Esophagus squamous epithelium (tissue), 5 donors: ENCODE data around the gene NT5C3B. TPM values are rescaled to one million over a fixed set of nuclear protein-coding genes. Genes with fewer than 3 reads are reported as not detected.
A peak's percentile ranks its signal among the peaks of the same experiment; 100 is the strongest.

Experiments used
- DNase-seq: peaks from one replicate; lab custom pipeline; 2025; lab: John Stamatoyannopoulos, UW
- H3K27ac ChIP-seq, 4 donors: fragments of 200-600 bp; sonication (generic); one replicate each; pipeline ENCODE4 v1.5.1; 2016 to 2019; ENCODE audit warnings: mild to moderate bottlenecking in 1 of 4
- H3K27me3 ChIP-seq, 4 donors: fragments of 200-600 bp; sonication (generic); 1 replicate in 3 of 4; 2 replicates in 1 of 4; pipeline versions ENCODE4 v1.5.1 to v1.6.0; 2017 to 2021; ENCODE audit warnings: antibody characterized with exemption in 1 of 4
- H3K36me3 ChIP-seq, 3 donors: fragments of 200-600 bp; sonication (generic); one replicate each; pipeline ENCODE4 v1.5.1; 2016 to 2019
- H3K4me1 ChIP-seq, 3 donors: fragments of 200-600 bp; sonication (generic); one replicate each; pipeline ENCODE4 v1.5.1; 2017 to 2019
- H3K4me3 ChIP-seq, 4 donors: fragments of 200-600 bp; sonication (generic); 1 replicate in 3 of 4; 2 replicates in 1 of 4; pipeline ENCODE4 v1.5.1; 2016 to 2019; ENCODE audit warnings: mild to moderate bottlenecking in 2 of 4, moderate library complexity in 1 of 4
- H3K9me3 ChIP-seq, 3 donors: fragments of 200-600 bp; sonication (generic); one replicate each; pipeline ENCODE4 v1.5.1; 2016 to 2019
- POLR2A ChIP-seq, 4 donors: fragments of 450-650 bp; IDR thresholded peaks; one replicate each; pipeline ENCODE4 v1.6.1; 2017; ENCODE audit warnings: antibody characterized with exemption in 4 of 4, mild to moderate bottlenecking in 4 of 4, moderate library complexity in 3 of 4
- WGBS, 2 donors: methylation state at CpG; one replicate each; pipeline ENCODE4 v1.1.5; 2018; 5-methylcytosine and 5-hydroxymethylcytosine counted together
- intact Hi-C: fragments of 100-400 bp; cut with DNase I; formaldehyde crosslinking; loops from one replicate; pipeline ENCODE4 v1.15.0; 2022
- total RNA-seq, 4 donors: library from RNA; depleted of rRNA; stranded (reverse); fragments of >200 nt; gene quantifications; one replicate each; pipeline ENCODE4 v1.1.0, GENCODE V29; 2016
- TF ChIP-seq, protein P1 (sequence below), 6 experiments: fragments of 450-650 bp in 4 of 6; fragments of 200-600 bp in 2 of 6; sonication (generic) in 2 of 6; IDR thresholded peaks; one replicate each; pipeline ENCODE4 v1.5.1; 2016 to 2019; ENCODE audit warnings: antibody characterized with exemption in 6 of 6, mild to moderate bottlenecking in 4 of 6, moderate library complexity in 4 of 6
- donor health status: DM: yes; HTN: yes; CAD: no.

NT5C3B gene
- total RNA-seq, 4 donors from 2014 or later = 23.8 to 45.4 (median 30.5) TPM

DNA sequence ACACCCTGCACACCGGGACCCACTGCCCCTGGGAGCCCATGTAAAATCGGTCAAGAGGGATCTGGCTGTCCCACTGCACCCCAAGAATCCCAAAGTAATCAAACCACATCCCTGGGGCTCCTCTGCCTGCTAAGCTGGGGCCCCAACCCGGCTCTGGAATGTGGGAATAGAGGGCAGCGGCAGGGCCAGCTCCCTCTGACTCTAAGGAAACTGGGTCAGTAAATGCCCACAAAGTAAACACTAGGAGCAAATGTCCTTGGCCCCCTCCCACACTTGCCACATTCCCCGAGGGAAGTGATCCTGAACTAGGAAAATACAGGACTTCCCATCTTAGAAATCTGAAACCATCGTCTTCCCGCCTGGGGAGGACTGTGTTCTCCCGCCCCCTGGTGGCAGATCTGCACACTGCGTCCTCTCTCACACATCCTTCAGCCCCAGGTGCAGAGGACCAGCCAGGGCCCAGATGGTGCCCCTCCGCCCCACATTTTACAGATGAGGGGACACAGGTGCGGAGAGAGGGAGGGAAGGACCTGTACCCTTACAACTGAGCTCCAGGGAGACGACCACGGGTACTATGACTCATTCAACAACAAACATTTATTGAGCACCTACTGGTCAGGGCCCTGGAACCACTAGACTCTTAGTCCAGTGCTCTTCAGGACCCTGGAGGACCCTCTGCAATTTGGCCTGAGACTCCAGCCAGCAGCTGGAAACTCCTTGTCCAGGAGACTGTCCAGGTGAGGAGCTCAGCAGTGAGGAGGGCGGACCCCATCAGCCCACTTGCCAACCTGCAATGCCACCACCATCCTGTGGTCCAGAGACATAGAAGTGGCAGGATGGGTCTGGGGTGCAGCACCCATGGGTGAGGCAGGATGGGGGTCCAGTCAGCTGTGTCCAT is 34.4 kb downstream of the NT5C3B start:
- TF ChIP-seq, protein P1, sequence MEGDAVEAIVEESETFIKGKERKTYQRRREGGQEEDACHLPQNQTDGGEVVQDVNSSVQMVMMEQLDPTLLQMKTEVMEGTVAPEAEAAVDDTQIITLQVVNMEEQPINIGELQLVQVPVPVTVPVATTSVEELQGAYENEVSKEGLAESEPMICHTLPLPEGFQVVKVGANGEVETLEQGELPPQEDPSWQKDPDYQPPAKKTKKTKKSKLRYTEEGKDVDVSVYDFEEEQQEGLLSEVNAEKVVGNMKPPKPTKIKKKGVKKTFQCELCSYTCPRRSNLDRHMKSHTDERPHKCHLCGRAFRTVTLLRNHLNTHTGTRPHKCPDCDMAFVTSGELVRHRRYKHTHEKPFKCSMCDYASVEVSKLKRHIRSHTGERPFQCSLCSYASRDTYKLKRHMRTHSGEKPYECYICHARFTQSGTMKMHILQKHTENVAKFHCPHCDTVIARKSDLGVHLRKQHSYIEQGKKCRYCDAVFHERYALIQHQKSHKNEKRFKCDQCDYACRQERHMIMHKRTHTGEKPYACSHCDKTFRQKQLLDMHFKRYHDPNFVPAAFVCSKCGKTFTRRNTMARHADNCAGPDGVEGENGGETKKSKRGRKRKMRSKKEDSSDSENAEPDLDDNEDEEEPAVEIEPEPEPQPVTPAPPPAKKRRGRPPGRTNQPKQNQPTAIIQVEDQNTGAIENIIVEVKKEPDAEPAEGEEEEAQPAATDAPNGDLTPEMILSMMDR (IDR thresholded peaks at IDR 0.05) = peak; percentile 95 to 99 (median 99)
- TF ChIP-seq POLR2A (IDR thresholded peaks at IDR 0.05) = no peak
- Histone ChIP-seq H3K36me3 (no peaks in the 10 kb centered on the region), H3K27me3 (no peaks in the 10 kb centered on the region), H3K4me3 (peak overlapping the region in 3 of 4 donors; percentile 5 to 51 (median 14)), H3K9me3 (no peaks in the 10 kb centered on the region), H3K27ac (peak overlapping the region; percentile 90 to 96 (median 92)), H3K4me1 (peaks cover 10 to 44% (median 17%) of the 10 kb centered on the region in 3 donors)
- no peak for DNase-seq
- intact Hi-C loops = loop anchor here (2.0 kb wide), 1 partner anchor 63 kb away; no protein-coding TSS in a partner anchor
- WGBS, 2 donors = 13 to 21% methylated on average over 4 to 10 of the region's 14 CpGs

DNA sequence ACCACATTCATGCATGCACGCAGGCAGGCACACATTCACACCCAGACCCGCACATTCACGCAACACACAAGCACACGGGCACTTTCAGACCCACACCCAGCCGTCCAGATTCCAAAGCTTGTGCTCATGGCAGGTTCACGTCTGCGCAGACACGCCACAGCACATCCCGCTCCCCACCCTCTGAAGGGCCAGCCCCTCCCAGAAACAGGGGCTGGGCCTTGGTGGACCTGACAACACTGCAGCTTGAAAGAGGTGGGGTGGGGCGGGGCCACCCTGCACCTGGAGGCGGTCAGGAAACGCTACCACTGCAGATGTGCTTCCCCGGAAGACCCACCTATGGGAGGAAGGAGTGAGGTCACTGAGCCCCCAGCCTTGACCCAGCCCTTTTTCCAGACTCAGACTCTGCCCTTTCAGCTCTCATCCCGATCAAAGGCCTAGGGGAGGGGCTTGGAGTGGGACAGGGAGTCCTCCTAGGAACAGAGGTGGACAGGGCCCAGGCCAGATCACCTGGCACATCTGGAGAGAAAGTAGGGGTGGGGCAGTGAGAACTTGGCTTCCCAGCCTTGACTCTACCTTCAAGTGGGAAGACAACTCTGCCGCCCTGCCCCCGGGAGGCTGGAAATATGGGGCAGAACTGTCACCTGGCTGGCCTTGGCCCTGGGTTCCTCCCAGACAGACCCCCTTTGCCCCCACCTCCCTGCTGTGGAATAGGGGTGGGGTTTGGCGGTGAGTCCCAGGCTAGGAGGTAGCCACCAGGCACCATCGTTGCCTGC is 35.2 kb downstream of the NT5C3B start:
- Histone ChIP-seq H3K27ac (peak overlapping the region; percentile 90 to 96 (median 92)), H3K4me1 (peaks cover 10 to 44% (median 17%) of the 10 kb centered on the region in 3 donors), H3K27me3 (no peaks in the 10 kb centered on the region), H3K4me3 (peak overlapping the region in 3 of 4 donors; percentile 5 to 51 (median 14)), H3K9me3 (no peaks in the 10 kb centered on the region), H3K36me3 (no peaks in the 10 kb centered on the region)
- WGBS, 2 donors = 21 to 22% methylated on average over 10 to 13 of the region's 18 CpGs
- intact Hi-C loops = no loop called here
- DNase-seq = no peak
- TF ChIP-seq, protein P1 (IDR thresholded peaks at IDR 0.05) = no peak
- no peak for TF ChIP-seq POLR2A (IDR thresholded peaks at IDR 0.05)

DNA sequence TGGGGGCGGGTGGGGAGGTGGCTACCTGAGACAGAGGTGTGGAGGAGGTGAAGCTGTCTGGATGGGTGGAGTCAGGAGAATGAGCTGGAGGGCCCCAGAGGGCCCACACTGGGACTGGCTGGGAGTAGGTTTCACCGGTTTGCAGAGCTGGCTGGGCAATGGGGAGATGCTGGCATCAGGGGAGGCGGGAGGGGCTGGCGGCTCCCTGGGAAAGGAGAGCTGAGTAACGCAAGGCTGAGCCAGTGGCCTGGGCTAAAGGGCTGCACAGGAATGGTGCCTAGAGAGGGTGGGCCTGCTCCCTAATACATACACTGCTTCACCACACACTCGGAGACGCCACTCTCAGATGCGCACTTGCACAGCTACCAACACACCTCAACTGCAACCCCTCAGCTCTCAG is 36.7 kb downstream of the NT5C3B start:
- intact Hi-C loops = no loop called here
- Histone ChIP-seq H3K4me1 (peaks cover 10 to 49% (median 17%) of the 10 kb centered on the region in 3 donors), H3K27ac (peak overlapping the region; percentile 84 to 96 (median 92)), H3K9me3 (no peaks in the 10 kb centered on the region), H3K27me3 (no peaks in the 10 kb centered on the region), H3K4me3 (no peak overlapping the region), H3K36me3 (no peaks in the 10 kb centered on the region)
- TF ChIP-seq POLR2A (IDR thresholded peaks at IDR 0.05) = peak in 1 of 4 donors; percentile 18
- TF ChIP-seq, protein P1 (IDR thresholded peaks at IDR 0.05) = no peak
- no peak for DNase-seq
- whole genome bisulfite sequencing, 2 donors = 61 to 80% methylated on average over 5 to 7 of the region's 8 CpGs

DNA sequence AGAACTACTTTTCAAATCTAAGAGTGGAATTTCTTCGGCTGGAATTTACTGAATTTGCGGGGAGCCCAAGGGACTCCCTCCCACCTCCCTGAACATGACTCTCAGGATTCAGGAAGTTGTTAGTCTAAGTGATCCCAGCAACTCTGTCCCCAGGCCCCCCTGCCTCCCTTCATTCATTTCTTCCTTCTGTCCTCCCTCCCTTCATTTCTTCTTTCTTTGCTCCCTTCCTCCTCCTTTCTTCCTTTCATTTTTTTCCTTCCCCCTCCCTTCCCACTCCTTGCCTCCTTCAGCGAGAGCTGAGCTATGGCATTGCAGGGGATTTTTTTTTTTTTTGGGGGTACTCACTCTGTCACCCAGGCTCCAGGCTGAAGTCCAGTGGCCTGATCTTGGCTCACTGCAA is 38.7 kb downstream of the NT5C3B start:
- H3K27me3 ChIP-seq = no peaks in the 10 kb centered on the region
- peaks cover 26 to 64% (median 32%) of the 10 kb centered on the region in 3 donors for H3K4me1 ChIP-seq
- no peaks in the 10 kb centered on the region for H3K36me3 ChIP-seq
- 95 to 100% methylated on average over 3 of the region's 3 CpGs for WGBS, 2 donors
- H3K27ac ChIP-seq = peak overlapping the region in 1 of 4 donors; percentile 29
- H3K4me3 ChIP-seq = no peak overlapping the region
- no peak for DNase-seq
- intact Hi-C loops = no loop called here
- TF ChIP-seq, protein P1 (IDR thresholded peaks at IDR 0.05) = no peak
- TF ChIP-seq POLR2A (IDR thresholded peaks at IDR 0.05) = no peak
- no peaks in the 10 kb centered on the region for H3K9me3 ChIP-seq
